ENCODE results near the gene RPLP2. TPM values are rescaled to one million over a fixed set of nuclear protein-coding genes. Genes with fewer than 3 reads are reported as not detected.

The RPLP2 gene
- total RNA-seq, 1 experiment from 2014 or later = 3,468 TPM

- Histone ChIP-seq H3K27ac (ENCODE audit: low read length) (peak overlapping the region; percentile 73), H3K4me1 (ENCODE audit: control insufficient read depth, insufficient read depth, low read length) (peaks cover 25% of the 10 kb centered on the region), H3K4me3 (ENCODE audit: low read depth in 2 of 2, low read length in 2 of 2) (no peak overlapping the region), H3K9me3 (ENCODE audit: control insufficient read depth, insufficient read depth, low read depth, low read length) (no peaks in the 10 kb centered on the region), H3K36me3 (ENCODE audit: control insufficient read depth, insufficient read depth, low read length) (peaks cover 3% of the 10 kb centered on the region; the same call in 1 of the 2 replicates), H3K27me3 (ENCODE audit: control insufficient read depth, insufficient read depth, low read length) (no peaks in the 10 kb centered on the region)
- BruUV-seq (replicated peaks) = no TSS peak
- in situ Hi-C loops (cut with HindIII; ENCODE audit: low pct_unique_long_range_greater_than_20kb, low sequenced_read_pairs) (no loop called here), intact Hi-C loops (cut with micrococcal nuclease; ENCODE audit: unreplicated experiment) (no loop called here)
- DNase-seq (ENCODE audit: low read depth, low spot score) (no peak), ATAC-seq (peak; percentile 61)
- POLR2A ChIA-PET = interaction anchor here (0.7 to 1.3 kb wide), 2 partner anchors 9 to 15 kb away, joined by 3 to 4 read pairs; partner anchors contain the start of gene TALDO1
- TF ChIP-seq SIN3A (IDR thresholded peaks at IDR 0.05; ENCODE audit: borderline replicate concordance, insufficient read depth, low read depth, low read length) = no peak
- TF ChIP-seq, protein P1, sequence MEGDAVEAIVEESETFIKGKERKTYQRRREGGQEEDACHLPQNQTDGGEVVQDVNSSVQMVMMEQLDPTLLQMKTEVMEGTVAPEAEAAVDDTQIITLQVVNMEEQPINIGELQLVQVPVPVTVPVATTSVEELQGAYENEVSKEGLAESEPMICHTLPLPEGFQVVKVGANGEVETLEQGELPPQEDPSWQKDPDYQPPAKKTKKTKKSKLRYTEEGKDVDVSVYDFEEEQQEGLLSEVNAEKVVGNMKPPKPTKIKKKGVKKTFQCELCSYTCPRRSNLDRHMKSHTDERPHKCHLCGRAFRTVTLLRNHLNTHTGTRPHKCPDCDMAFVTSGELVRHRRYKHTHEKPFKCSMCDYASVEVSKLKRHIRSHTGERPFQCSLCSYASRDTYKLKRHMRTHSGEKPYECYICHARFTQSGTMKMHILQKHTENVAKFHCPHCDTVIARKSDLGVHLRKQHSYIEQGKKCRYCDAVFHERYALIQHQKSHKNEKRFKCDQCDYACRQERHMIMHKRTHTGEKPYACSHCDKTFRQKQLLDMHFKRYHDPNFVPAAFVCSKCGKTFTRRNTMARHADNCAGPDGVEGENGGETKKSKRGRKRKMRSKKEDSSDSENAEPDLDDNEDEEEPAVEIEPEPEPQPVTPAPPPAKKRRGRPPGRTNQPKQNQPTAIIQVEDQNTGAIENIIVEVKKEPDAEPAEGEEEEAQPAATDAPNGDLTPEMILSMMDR (IDR thresholded peaks at IDR 0.05) = peak; percentile 76
- TF ChIP-seq, protein P2, sequence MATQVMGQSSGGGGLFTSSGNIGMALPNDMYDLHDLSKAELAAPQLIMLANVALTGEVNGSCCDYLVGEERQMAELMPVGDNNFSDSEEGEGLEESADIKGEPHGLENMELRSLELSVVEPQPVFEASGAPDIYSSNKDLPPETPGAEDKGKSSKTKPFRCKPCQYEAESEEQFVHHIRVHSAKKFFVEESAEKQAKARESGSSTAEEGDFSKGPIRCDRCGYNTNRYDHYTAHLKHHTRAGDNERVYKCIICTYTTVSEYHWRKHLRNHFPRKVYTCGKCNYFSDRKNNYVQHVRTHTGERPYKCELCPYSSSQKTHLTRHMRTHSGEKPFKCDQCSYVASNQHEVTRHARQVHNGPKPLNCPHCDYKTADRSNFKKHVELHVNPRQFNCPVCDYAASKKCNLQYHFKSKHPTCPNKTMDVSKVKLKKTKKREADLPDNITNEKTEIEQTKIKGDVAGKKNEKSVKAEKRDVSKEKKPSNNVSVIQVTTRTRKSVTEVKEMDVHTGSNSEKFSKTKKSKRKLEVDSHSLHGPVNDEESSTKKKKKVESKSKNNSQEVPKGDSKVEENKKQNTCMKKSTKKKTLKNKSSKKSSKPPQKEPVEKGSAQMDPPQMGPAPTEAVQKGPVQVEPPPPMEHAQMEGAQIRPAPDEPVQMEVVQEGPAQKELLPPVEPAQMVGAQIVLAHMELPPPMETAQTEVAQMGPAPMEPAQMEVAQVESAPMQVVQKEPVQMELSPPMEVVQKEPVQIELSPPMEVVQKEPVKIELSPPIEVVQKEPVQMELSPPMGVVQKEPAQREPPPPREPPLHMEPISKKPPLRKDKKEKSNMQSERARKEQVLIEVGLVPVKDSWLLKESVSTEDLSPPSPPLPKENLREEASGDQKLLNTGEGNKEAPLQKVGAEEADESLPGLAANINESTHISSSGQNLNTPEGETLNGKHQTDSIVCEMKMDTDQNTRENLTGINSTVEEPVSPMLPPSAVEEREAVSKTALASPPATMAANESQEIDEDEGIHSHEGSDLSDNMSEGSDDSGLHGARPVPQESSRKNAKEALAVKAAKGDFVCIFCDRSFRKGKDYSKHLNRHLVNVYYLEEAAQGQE (IDR thresholded peaks at IDR 0.05; ENCODE audit: insufficient read depth in 1 of 2, low read depth in 2 of 2, low read length in 1 of 2) = 0 out of 4 replicates have a peak, but pooled peaks of 1 of the 2 experiments have one; percentile 37
- peak; percentile 43 for TF ChIP-seq POLR2AphosphoS5 (IDR thresholded peaks at IDR 0.05; ENCODE audit: low read depth, low read length)
- CTCF ChIA-PET = interaction anchor here (0.6 kb wide), 1 partner anchor 18 kb away, joined by 6 read pairs; no protein-coding TSS in a partner anchor
These were observed 47.2 kb upstream of the RPLP2 start for GRCh38 chr11:762421-763072.

- TF ChIP-seq SIN3A (IDR thresholded peaks at IDR 0.05; ENCODE audit: borderline replicate concordance, insufficient read depth, low read depth, low read length) (no peak), TCF7L2 (IDR thresholded peaks at IDR 0.05; ENCODE audit: low read depth, low read length) (no peak), POLR2AphosphoS5 (IDR thresholded peaks at IDR 0.05; ENCODE audit: low read depth, low read length) (no peak)
- TF ChIP-seq, protein P1 (IDR thresholded peaks at IDR 0.05) = no peak
- TF ChIP-seq, protein P2 (IDR thresholded peaks at IDR 0.05; ENCODE audit: insufficient read depth in 1 of 2, low read depth in 2 of 2, low read length in 1 of 2) = no peak
- no TSS peak for BruUV-seq (replicated peaks)
- Histone ChIP-seq H3K4me3 (ENCODE audit: low read depth in 2 of 2, low read length in 2 of 2) (no peak overlapping the region), H3K9me3 (ENCODE audit: control insufficient read depth, insufficient read depth, low read depth, low read length) (no peaks in the 10 kb centered on the region), H3K27ac (ENCODE audit: low read length) (peak overlapping the region; percentile 73; the same call in 1 of the 2 replicates), H3K27me3 (ENCODE audit: control insufficient read depth, insufficient read depth, low read length) (no peaks in the 10 kb centered on the region), H3K36me3 (ENCODE audit: control insufficient read depth, insufficient read depth, low read length) (peaks cover 3% of the 10 kb centered on the region; the same call in 1 of the 2 replicates), H3K4me1 (ENCODE audit: control insufficient read depth, insufficient read depth, low read length) (peaks cover 25% of the 10 kb centered on the region)
- ChIA-PET POLR2A (interaction anchor here (1.3 kb wide), 1 partner anchor 15 kb away, joined by 3 read pairs; the partner anchor contains the start of gene TALDO1), CTCF (interaction anchor here (0.6 to 0.7 kb wide), 2 partner anchors 26 to 202 kb away, joined by 3 read pairs; no protein-coding TSS in a partner anchor)
- ATAC-seq (no peak), DNase-seq (ENCODE audit: low read depth, low spot score) (no peak)
- intact Hi-C loops (cut with micrococcal nuclease; ENCODE audit: unreplicated experiment) = no loop called here
- in situ Hi-C loops (cut with HindIII; ENCODE audit: low pct_unique_long_range_greater_than_20kb, low sequenced_read_pairs) = no loop called here
These were observed 46.7 kb upstream of the RPLP2 start for GRCh38 chr11:763073-763463.
